ENCODE results near the gene UTS2B. TPM values are rescaled to one million over a fixed set of nuclear protein-coding genes. Genes with fewer than 3 reads are reported as not detected.

UTS2B gene
- total and polyA plus RNA-seq, 4 donors: 0.10 to 0.76 TPM; not detected in 2

GRCh38 chr3:191372122-191372521 lies 41.8 kb upstream of the UTS2B start:
- no peaks in the 10 kb centered on the region for H3K4me1 ChIP-seq (ENCODE audit: control insufficient read depth in 4 of 4, insufficient read depth in 4 of 4, low read length in 3 of 4)
- H3K36me3 ChIP-seq (ENCODE audit: control insufficient read depth in 4 of 4, insufficient read depth in 3 of 4, low read depth in 1 of 4, low read length in 3 of 4): peaks cover 1 to 32% (median 19%) of the 10 kb centered on the region in 4 donors
- no peaks in the 10 kb centered on the region for H3K9me3 ChIP-seq (ENCODE audit: control insufficient read depth in 4 of 4, low read length in 3 of 4)
- no peak overlapping the region for H3K4me3 ChIP-seq (ENCODE audit: low read depth in 1 of 3, low read length in 3 of 3)
- 85% methylated on average over 2 of the region's 2 CpGs for WGBS
- no peaks in the 10 kb centered on the region for H3K27me3 ChIP-seq (ENCODE audit: control insufficient read depth in 4 of 4, insufficient read depth in 4 of 4, low read length in 3 of 4)
- no peak overlapping the region for H3K27ac ChIP-seq (ENCODE audit: low read depth in 1 of 2, low read length in 2 of 2)
- no peak overlapping the region for H3K9ac ChIP-seq (ENCODE audit: low read depth in 1 of 2, low read length in 2 of 2)
- TF ChIP-seq HNF4G (IDR thresholded peaks at IDR 0.05): no peak
- TF ChIP-seq RAD21 (IDR thresholded peaks at IDR 0.05): no peak
- no peak for DNase-seq (ENCODE audit: low spot score)

GRCh38 chr3:191369616-191370010 lies 39.3 kb upstream of the UTS2B start:
- Histone ChIP-seq H3K27ac (ENCODE audit: low read depth in 1 of 2, low read length in 2 of 2) (no peak overlapping the region), H3K4me1 (ENCODE audit: control insufficient read depth in 4 of 4, insufficient read depth in 4 of 4, low read length in 3 of 4) (no peaks in the 10 kb centered on the region), H3K36me3 (ENCODE audit: control insufficient read depth in 4 of 4, insufficient read depth in 3 of 4, low read depth in 1 of 4, low read length in 3 of 4) (peaks cover 0 to 27% (median 11%) of the 10 kb centered on the region in 4 donors), H3K27me3 (ENCODE audit: control insufficient read depth in 4 of 4, insufficient read depth in 4 of 4, low read length in 3 of 4) (no peaks in the 10 kb centered on the region), H3K9ac (ENCODE audit: low read depth in 1 of 2, low read length in 2 of 2) (no peak overlapping the region), H3K4me3 (ENCODE audit: low read depth in 1 of 3, low read length in 3 of 3) (no peak overlapping the region), H3K9me3 (ENCODE audit: control insufficient read depth in 4 of 4, low read length in 3 of 4) (no peaks in the 10 kb centered on the region)
- no peak for TF ChIP-seq FOXA2 (IDR thresholded peaks at IDR 0.05)
- TF ChIP-seq HNF4A (conservative IDR thresholded peaks at IDR 0.05): no peak
- TF ChIP-seq NR2F2 (IDR thresholded peaks at IDR 0.05): no peak
- no peak for TF ChIP-seq JUND (IDR thresholded peaks at IDR 0.05)
- no peak for TF ChIP-seq EGR1 (IDR thresholded peaks at IDR 0.05; ENCODE audit: low read depth in 2 of 2)
- TF ChIP-seq RAD21 (IDR thresholded peaks at IDR 0.05): no peak
- no peak for TF ChIP-seq YY1 (IDR thresholded peaks at IDR 0.05)
- TF ChIP-seq FOXA1 (IDR thresholded peaks at IDR 0.05): no peak
- TF ChIP-seq CTCF (IDR thresholded peaks at IDR 0.05; ENCODE audit: low read depth, low read length, missing input control): no peak
- no peak for TF ChIP-seq TAF1 (conservative IDR thresholded peaks at IDR 0.05)
- no peak for TF ChIP-seq ZBTB33 (IDR thresholded peaks at IDR 0.05)
- no peak for TF ChIP-seq RXRA (IDR thresholded peaks at IDR 0.05)
- TF ChIP-seq SP1 (IDR thresholded peaks at IDR 0.05): no peak
- no peak for TF ChIP-seq HNF4G (IDR thresholded peaks at IDR 0.05)
- TF ChIP-seq GABPA (IDR thresholded peaks at IDR 0.05 in 1 of 2, conservative IDR thresholded peaks at IDR 0.05 in 1 of 2): no peak
- no peak for TF ChIP-seq REST (IDR thresholded peaks at IDR 0.05)
- TF ChIP-seq ATF3 (IDR thresholded peaks at IDR 0.05): no peak
- TF ChIP-seq MAX (IDR thresholded peaks at IDR 0.05): no peak
- DNase-seq (ENCODE audit: low spot score): no peak
- 91% methylated on average over 2 of the region's 2 CpGs for whole genome bisulfite sequencing

All from liver (tissue), 9 donors.